ENCODE data around the gene NXPH1.

- TF ChIP-seq CTCF (IDR thresholded peaks at IDR 0.05), result no peak
- no peak for TF ChIP-seq POLR2AphosphoS5 (IDR thresholded peaks at IDR 0.05)
- no peak for TF ChIP-seq POLR2A (IDR thresholded peaks at IDR 0.05; ENCODE audit: low read depth)
Measured at GRCh38 chr7:8628656-8629055, 195.2 kb downstream of the NXPH1 start.
